Caco-2 (cell line): ENCODE data around the gene HNRNPA2B1. TPM values are rescaled to one million over a fixed set of nuclear protein-coding genes. Genes with fewer than 3 reads are reported as not detected.
A peak's percentile ranks its signal among the peaks of the same experiment; 100 is the strongest.
"Not testable (repeated sequence)": the region's sequence is repeated elsewhere in the genome, so short reads cannot be mapped to it uniquely, and the experiment has no call there.

Experiments
- BruUV-seq: library from RNA; stranded (reverse); fragments of 400-500 nt; replicated peaks from 2 replicates; lab custom pipeline; 2021; lab: Mats Ljungman, UMichigan
- CTCF ChIA-PET: fragments of 300-600 bp; sonication (Branson Sonifier 250); formaldehyde crosslinking; loops from one replicate; lab custom pipeline; 2022; ENCODE audit warnings: antibody characterized with exemption; lab: Charles Lee
- POLR2A ChIA-PET: fragments of 300-600 bp; sonication (Branson Sonifier 250); formaldehyde crosslinking; loops from one replicate; lab custom pipeline; 2022; ENCODE audit warnings: antibody characterized with exemption; lab: Charles Lee
- DNase-seq, 2 experiments: peaks; one replicate each; pipeline versions ENCODE4 v3.0.0 to v3.0.0-alpha.2; 2020 to 2022
- H3K27me3 ChIP-seq: replicated peaks from 2 replicates; pipeline ENCODE4 v1.6.0; 2011; ENCODE audit warnings: low read length; ENCODE audit not compliant: control insufficient read depth, insufficient read depth
- H3K36me3 ChIP-seq: 2 replicates; pipeline ENCODE4 v1.5.1; 2011; ENCODE audit warnings: low read length; ENCODE audit not compliant: control insufficient read depth, insufficient read depth
- H3K4me1 ChIP-seq: fragments of 250-450 bp; sonication (Bioruptor Pico); 2 replicates; pipeline ENCODE4 v1.5.1; 2020; ENCODE audit warnings: mild to moderate bottlenecking
- H3K4me3 ChIP-seq: 2 replicates; pipeline ENCODE4 v1.5.1; 2011; ENCODE audit warnings: low read depth, mild to moderate bottlenecking, control low read depth, low read length
- H3K9me3 ChIP-seq: fragments of 250-450 bp; sonication (Bioruptor Pico); 2 replicates; pipeline ENCODE4 v1.5.1; 2020; ENCODE audit warnings: mild to moderate bottlenecking, moderate library complexity
- H3K27ac Mint-ChIP-seq: one replicate; pipeline ENCODE4 v1.8.0; 2022; ENCODE audit warnings: mixed read lengths; ENCODE audit not compliant: unreplicated experiment
- H3K27me3 Mint-ChIP-seq: one replicate; pipeline ENCODE4 v1.8.0; 2022; ENCODE audit warnings: mixed read lengths; ENCODE audit not compliant: insufficient read depth, unreplicated experiment
- H3K36me3 Mint-ChIP-seq: one replicate; pipeline ENCODE4 v1.8.0; 2022; ENCODE audit warnings: mild to moderate bottlenecking, mixed read lengths; ENCODE audit not compliant: insufficient read depth, unreplicated experiment
- H3K4me1 Mint-ChIP-seq: one replicate; pipeline ENCODE4 v1.8.0; 2022; ENCODE audit warnings: low read depth, mixed read lengths; ENCODE audit not compliant: unreplicated experiment
- H3K4me3 Mint-ChIP-seq: one replicate; pipeline ENCODE4 v1.8.0; 2022; ENCODE audit warnings: mild to moderate bottlenecking, moderate library complexity, mixed read lengths; ENCODE audit not compliant: unreplicated experiment
- H3K9me3 Mint-ChIP-seq: one replicate; pipeline ENCODE4 v1.8.0; 2022; ENCODE audit warnings: mixed read lengths; ENCODE audit not compliant: unreplicated experiment
- intact Hi-C: fragments of 100-400 bp; cut with micrococcal nuclease; formaldehyde crosslinking; loops from one replicate; pipeline ENCODE4 v1.10.0; 2022; ENCODE audit not compliant: unreplicated experiment
- total RNA-seq: library from RNA; stranded (reverse); gene quantifications from 2 replicates; pipeline ENCODE4 v1.2.3, GENCODE V29; 2022
- TF ChIP-seq, protein P1 (sequence below), 2 experiments: fragments of 200-600 bp in 1 of 2; IDR thresholded peaks; 1 replicate in 1 of 2; 2 replicates in 1 of 2; pipeline versions ENCODE4 v1.5.1 to v1.8.0; 2011 to 2022; ENCODE audit warnings: antibody characterized with exemption in 1 of 2, control low read depth in 1 of 2, inconsistent platforms in 1 of 2, low read depth in 1 of 2, low read length in 1 of 2, mild to moderate bottlenecking in 1 of 2, moderate library complexity in 1 of 2; ENCODE audit not compliant: insufficient read depth in 1 of 2, severe bottlenecking in 1 of 2, unreplicated experiment in 1 of 2

The HNRNPA2B1 gene
- total RNA-seq, 1 experiment from 2014 or later: 799 TPM

DNA sequence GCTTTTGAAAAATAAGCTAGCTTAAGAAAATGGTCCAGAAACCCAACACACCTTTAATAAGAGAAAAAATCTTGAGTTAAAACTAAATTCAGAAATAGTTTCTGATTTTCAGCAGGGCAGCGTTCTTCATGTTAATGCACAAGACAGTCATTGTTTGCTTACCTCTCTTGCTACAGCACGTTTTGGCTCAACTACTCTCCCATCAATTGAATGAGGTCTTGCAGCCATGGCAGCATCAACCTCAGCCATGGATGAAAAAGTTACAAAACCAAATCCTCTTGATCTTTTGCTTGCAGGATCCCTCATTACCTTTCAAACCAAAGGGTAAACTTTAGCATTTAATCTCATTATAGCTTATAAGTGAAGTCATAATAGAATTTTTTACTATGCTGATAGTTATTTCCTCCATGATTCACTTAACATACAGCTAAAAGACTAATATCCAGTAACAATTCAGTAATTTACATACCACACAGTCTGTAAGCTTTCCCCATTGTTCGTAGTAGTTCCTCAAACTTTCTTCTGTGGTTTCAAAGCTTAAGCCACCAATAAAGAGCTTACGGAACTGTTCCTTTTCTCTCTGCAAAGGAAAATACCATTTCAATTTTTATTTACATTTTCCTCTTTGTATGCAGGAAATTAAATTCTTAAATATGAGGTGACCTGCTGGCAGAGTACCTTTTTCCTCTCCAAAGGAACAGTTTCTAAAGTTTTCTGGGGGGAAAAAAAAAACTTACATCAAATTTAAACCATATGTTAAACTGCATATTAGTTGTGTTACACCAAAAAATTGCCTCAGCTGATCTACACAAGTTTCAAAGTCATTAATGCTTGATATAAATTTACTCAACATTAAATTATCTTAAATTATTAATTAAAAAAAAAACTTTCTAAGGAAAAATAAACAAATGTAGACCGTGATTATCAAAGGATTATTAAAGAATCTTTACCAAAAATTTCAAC is 3.1 kb downstream of the HNRNPA2B1 start:
- Mint-ChIP-seq H3K27ac (peak overlapping the region; percentile 56), H3K4me1 (peaks cover 31% of the 10 kb centered on the region), H3K4me3 (peak overlapping the region; percentile 99), H3K36me3 (peaks cover 94% of the 10 kb centered on the region), H3K27me3 (no peaks in the 10 kb centered on the region), H3K9me3 (no peaks in the 10 kb centered on the region)
- Histone ChIP-seq H3K4me3 (peak overlapping the region; percentile 85; the same call in 1 of the 2 replicates), H3K4me1 (peaks cover 25% of the 10 kb centered on the region), H3K36me3 (peaks cover 3% of the 10 kb centered on the region), H3K9me3 (no peaks in the 10 kb centered on the region), H3K27me3 (no peaks in the 10 kb centered on the region)
- no peak for DNase-seq
- CTCF ChIA-PET: interaction anchor here (0.7 to 1.3 kb wide), 2 partner anchors 46 to 319 kb away, joined by 3 to 4 read pairs; partner anchors contain the start of gene NFE2L3
- TF ChIP-seq, protein P1, sequence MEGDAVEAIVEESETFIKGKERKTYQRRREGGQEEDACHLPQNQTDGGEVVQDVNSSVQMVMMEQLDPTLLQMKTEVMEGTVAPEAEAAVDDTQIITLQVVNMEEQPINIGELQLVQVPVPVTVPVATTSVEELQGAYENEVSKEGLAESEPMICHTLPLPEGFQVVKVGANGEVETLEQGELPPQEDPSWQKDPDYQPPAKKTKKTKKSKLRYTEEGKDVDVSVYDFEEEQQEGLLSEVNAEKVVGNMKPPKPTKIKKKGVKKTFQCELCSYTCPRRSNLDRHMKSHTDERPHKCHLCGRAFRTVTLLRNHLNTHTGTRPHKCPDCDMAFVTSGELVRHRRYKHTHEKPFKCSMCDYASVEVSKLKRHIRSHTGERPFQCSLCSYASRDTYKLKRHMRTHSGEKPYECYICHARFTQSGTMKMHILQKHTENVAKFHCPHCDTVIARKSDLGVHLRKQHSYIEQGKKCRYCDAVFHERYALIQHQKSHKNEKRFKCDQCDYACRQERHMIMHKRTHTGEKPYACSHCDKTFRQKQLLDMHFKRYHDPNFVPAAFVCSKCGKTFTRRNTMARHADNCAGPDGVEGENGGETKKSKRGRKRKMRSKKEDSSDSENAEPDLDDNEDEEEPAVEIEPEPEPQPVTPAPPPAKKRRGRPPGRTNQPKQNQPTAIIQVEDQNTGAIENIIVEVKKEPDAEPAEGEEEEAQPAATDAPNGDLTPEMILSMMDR (IDR thresholded peaks at IDR 0.05; ENCODE audit: insufficient read depth in 1 of 2, low read depth in 1 of 2, low read length in 1 of 2, severe bottlenecking in 1 of 2, unreplicated experiment in 1 of 2): no peak
- POLR2A ChIA-PET: no interaction called here
- BruUV-seq: no TSS peak
- intact Hi-C loops: no loop called here

DNA sequence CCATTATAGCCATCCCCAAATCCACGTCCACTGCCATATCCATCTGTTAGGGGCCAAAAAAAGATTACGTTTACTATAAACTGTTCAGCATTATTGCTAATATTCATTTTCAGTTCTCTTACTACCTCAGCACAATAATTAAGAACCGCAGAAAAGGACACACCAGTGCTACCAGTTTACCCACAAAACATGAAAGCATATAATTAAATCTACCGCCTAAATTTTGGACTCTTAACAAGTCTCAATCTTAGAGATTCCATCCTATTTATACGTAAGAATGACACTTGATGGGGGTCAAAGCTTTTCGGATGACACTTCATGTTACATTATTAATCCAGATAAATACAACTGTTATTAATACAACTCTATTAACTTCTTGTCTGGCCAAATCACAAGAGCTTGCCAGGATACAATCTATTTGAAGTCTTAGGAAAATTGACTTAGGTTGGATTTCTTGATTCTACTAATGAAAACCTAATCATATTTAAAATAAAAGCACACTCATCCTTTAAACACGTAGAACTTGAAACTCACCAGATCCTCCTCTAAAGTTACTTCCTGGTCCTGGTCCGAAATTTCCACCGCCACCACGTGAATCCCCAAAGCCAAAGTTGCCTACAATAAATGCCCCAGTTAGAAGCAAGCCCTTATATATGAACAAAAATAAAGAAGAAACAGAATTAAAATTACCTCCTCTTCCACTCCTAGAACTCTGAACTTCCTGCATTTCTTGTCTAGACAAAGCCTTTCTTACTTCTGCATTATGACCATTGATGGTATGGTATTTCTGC is 4.5 kb downstream of the HNRNPA2B1 start:
- Mint-ChIP-seq H3K4me1 (peaks cover 39% of the 10 kb centered on the region), H3K27ac (no peak overlapping the region), H3K27me3 (no peaks in the 10 kb centered on the region), H3K9me3 (no peaks in the 10 kb centered on the region), H3K36me3 (peaks cover 100% of the 10 kb centered on the region), H3K4me3 (peak overlapping the region; percentile 66)
- Histone ChIP-seq H3K4me3 (no peak overlapping the region), H3K27me3 (no peaks in the 10 kb centered on the region), H3K9me3 (no peaks in the 10 kb centered on the region), H3K36me3 (peaks cover 3% of the 10 kb centered on the region), H3K4me1 (peaks cover 25% of the 10 kb centered on the region)
- intact Hi-C loops: no loop called here
- DNase-seq: no peak
- CTCF ChIA-PET: no interaction called here
- POLR2A ChIA-PET: no interaction called here
- no TSS peak for BruUV-seq
- TF ChIP-seq, protein P1 (IDR thresholded peaks at IDR 0.05; ENCODE audit: insufficient read depth in 1 of 2, low read depth in 1 of 2, low read length in 1 of 2, severe bottlenecking in 1 of 2, unreplicated experiment in 1 of 2): no peak

DNA sequence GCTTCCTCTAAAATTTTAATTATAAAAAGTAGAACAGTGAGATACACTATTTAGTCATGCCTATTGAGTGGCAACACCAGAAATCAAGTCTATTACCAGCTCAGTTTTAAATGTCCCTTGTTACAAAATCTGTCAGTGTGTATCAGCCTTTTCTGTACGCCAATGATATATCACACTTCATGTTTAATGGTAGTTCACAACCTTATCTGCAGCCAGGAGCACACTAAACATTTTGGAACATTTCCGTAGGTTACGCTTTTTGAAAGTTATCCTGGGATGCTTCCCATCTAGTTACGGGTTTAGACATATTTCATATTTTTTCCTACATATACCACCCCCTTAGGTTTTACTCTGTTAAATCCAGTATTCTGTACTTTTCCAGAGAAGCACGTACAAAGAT is 5.4 kb downstream of the HNRNPA2B1 start:
- TF ChIP-seq, protein P1 (IDR thresholded peaks at IDR 0.05; ENCODE audit: insufficient read depth in 1 of 2, low read depth in 1 of 2, low read length in 1 of 2, severe bottlenecking in 1 of 2, unreplicated experiment in 1 of 2): no peak
- peaks cover 3% of the 10 kb centered on the region for H3K36me3 ChIP-seq
- intact Hi-C loops: no loop called here
- no peaks in the 10 kb centered on the region for H3K9me3 ChIP-seq
- Mint-ChIP-seq H3K27me3 (no peaks in the 10 kb centered on the region), H3K36me3 (peaks cover 100% of the 10 kb centered on the region), H3K27ac (no peak overlapping the region), H3K4me3 (peak overlapping the region; percentile 66), H3K4me1 (peaks cover 39% of the 10 kb centered on the region), H3K9me3 (no peaks in the 10 kb centered on the region)
- ChIA-PET POLR2A (interaction anchor here (0.5 to 1.0 kb wide), 4 partner anchors 22 to 339 kb away, joined by 3 to 13 read pairs (median 4); partner anchors contain the start of gene NFE2L3), CTCF (no interaction called here)
- BruUV-seq: no TSS peak
- H3K27me3 ChIP-seq: no peaks in the 10 kb centered on the region
- DNase-seq: no peak
- H3K4me3 ChIP-seq: no peak overlapping the region
- H3K4me1 ChIP-seq: peaks cover 25% of the 10 kb centered on the region

DNA sequence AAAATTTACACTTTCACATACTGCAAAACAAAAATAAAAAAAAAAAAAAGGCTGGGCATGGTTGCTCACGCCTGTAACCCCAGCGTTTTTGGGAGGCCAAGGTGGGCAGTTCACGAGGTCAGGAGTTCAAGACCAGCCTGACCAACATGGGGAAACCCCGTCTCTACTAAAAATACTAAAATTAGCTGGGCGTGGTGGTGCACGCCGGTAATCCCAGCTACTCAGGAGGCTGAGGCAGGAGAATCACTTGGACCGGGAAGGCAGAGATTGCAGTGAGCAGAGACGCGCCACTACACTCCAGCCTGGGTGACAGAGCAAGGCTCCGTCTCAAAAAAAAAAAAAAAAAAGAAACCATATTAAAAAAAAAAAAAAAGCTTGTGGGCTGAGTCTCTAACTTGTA is 5.8 kb downstream of the HNRNPA2B1 start:
- intact Hi-C loops, H3K4me3 Mint-ChIP-seq, H3K27me3 Mint-ChIP-seq, BruUV-seq, H3K27me3 ChIP-seq, H3K27ac Mint-ChIP-seq, H3K9me3 Mint-ChIP-seq, DNase-seq, H3K9me3 ChIP-seq, H3K4me3 ChIP-seq, H3K36me3 ChIP-seq, CTCF ChIA-PET: not testable (repeated sequence)
- Mint-ChIP-seq H3K4me1 (peaks cover 39% of the 10 kb centered on the region), H3K36me3 (peaks cover 100% of the 10 kb centered on the region)
- peaks cover 25% of the 10 kb centered on the region for H3K4me1 ChIP-seq
- POLR2A ChIA-PET: interaction anchor here (0.5 to 1.0 kb wide), 5 partner anchors 21 to 1979 kb away, joined by 3 to 13 read pairs (median 5); partner anchors contain the start of gene NFE2L3
